DMS53 (cell line): ENCODE results near the gene SEC14L5.

Source experiments
- DNase-seq: peaks from one replicate; lab custom pipeline; 2025; lab: John Stamatoyannopoulos, UW

The SEC14L5 gene

GRCh38 chr16:4987250-4987579, 29.1 kb downstream of the SEC14L5 start:
- peak; percentile 35 for DNase-seq

- DNase-seq, result peak; percentile 51
Measured at GRCh38 chr16:4987580-4988374, 29.6 kb downstream of the SEC14L5 start.

GRCh38 chr16:4988647-4989046, 30.5 kb downstream of the SEC14L5 start:
- DNase-seq, result no peak

GRCh38 chr16:4989391-4990006, 31.4 kb downstream of the SEC14L5 start:
- no peak for DNase-seq

- DNase-seq, result no peak
Measured at GRCh38 chr16:4990415-4990814, 32.3 kb downstream of the SEC14L5 start.

- DNase-seq, result no peak
Measured at GRCh38 chr16:4991754-4992153, 33.6 kb downstream of the SEC14L5 start.

GRCh38 chr16:4994719-4995434, 36.7 kb downstream of the SEC14L5 start:
- DNase-seq, result no peak

- DNase-seq, result no peak
Measured at GRCh38 chr16:5000573-5001001, 42.5 kb downstream of the SEC14L5 start.

- DNase-seq, result no peak
Measured at GRCh38 chr16:5001571-5001970, 43.4 kb downstream of the SEC14L5 start.

GRCh38 chr16:5001986-5002385, 43.9 kb downstream of the SEC14L5 start:
- DNase-seq, result no peak

GRCh38 chr16:5002699-5003143, 44.6 kb downstream of the SEC14L5 start:
- DNase-seq, result no peak

GRCh38 chr16:5003211-5003610, 45.1 kb downstream of the SEC14L5 start:
- DNase-seq, result no peak

- DNase-seq, result no peak
Measured at GRCh38 chr16:5003828-5004227, 45.7 kb downstream of the SEC14L5 start.

- no peak for DNase-seq
Measured at GRCh38 chr16:5004311-5004710, 46.2 kb downstream of the SEC14L5 start.

- DNase-seq, result no peak
Measured at GRCh38 chr16:5005916-5006315, 47.8 kb downstream of the SEC14L5 start.

- no peak for DNase-seq
Measured at GRCh38 chr16:5006348-5007193, 48.4 kb downstream of the SEC14L5 start.

GRCh38 chr16:5007256-5007655, 49.1 kb downstream of the SEC14L5 start:
- no peak for DNase-seq

GRCh38 chr16:5008311-5008731, 50.2 kb downstream of the SEC14L5 start:
- DNase-seq, result no peak

- DNase-seq, result peak; percentile 8
Measured at GRCh38 chr16:5010576-5011329, 52.6 kb downstream of the SEC14L5 start.

- no peak for DNase-seq
Measured at GRCh38 chr16:5011637-5012036, 53.5 kb downstream of the SEC14L5 start.

- no peak for DNase-seq
Measured at GRCh38 chr16:5012887-5013286, 54.8 kb downstream of the SEC14L5 start.
